ENCODE results near the gene ADAMTSL1.

DNA sequence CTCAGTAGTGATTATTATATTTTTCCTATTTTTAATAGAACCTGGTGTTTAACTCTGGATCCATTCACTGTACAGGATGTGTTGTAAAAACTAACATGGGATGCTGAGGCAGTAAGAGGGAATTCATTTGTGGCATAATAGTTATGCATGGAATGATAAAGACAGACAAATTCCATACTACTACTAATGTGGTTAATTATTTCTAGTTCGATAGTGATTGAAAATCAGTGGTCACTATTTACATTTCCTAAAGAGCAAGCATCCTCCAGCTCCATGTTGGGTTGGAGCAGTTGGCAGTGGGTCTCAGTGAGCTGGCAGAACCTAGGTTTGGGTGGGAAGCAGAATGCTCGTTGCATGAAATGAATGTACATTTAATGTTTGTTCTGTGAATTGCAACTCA is 436.5 kb downstream of the ADAMTSL1 start:
- TF ChIP-seq EZH2 (IDR thresholded peaks at IDR 0.05; ENCODE audit: low read depth, unreplicated experiment) (no peak), JUNB (IDR thresholded peaks at IDR 0.05; ENCODE audit: unreplicated experiment) (no peak), ZNF331 (CRISPR knock-in tag; IDR thresholded peaks at IDR 0.05; ENCODE audit: low read depth) (no peak), CREB1 (CRISPR knock-in tag; IDR thresholded peaks at IDR 0.05; ENCODE audit: low read depth) (no peak), NANOG (IDR thresholded peaks at IDR 0.05; ENCODE audit: borderline replicate concordance) (no peak), POLR2AphosphoS5 (IDR thresholded peaks at IDR 0.05; ENCODE audit: low read depth) (no peak), ZNF114 (CRISPR knock-in tag; IDR thresholded peaks at IDR 0.05) (no peak), STAT1 (IDR thresholded peaks at IDR 0.05; ENCODE audit: unreplicated experiment) (no peak), EZH2phosphoT487 (IDR thresholded peaks at IDR 0.05; ENCODE audit: unreplicated experiment) (no peak)
- TF ChIP-seq, protein P1, sequence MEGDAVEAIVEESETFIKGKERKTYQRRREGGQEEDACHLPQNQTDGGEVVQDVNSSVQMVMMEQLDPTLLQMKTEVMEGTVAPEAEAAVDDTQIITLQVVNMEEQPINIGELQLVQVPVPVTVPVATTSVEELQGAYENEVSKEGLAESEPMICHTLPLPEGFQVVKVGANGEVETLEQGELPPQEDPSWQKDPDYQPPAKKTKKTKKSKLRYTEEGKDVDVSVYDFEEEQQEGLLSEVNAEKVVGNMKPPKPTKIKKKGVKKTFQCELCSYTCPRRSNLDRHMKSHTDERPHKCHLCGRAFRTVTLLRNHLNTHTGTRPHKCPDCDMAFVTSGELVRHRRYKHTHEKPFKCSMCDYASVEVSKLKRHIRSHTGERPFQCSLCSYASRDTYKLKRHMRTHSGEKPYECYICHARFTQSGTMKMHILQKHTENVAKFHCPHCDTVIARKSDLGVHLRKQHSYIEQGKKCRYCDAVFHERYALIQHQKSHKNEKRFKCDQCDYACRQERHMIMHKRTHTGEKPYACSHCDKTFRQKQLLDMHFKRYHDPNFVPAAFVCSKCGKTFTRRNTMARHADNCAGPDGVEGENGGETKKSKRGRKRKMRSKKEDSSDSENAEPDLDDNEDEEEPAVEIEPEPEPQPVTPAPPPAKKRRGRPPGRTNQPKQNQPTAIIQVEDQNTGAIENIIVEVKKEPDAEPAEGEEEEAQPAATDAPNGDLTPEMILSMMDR (conservative IDR thresholded peaks at IDR 0.05; ENCODE audit: low read depth in 2 of 2) = no peak
- TF ChIP-seq, protein P2, sequence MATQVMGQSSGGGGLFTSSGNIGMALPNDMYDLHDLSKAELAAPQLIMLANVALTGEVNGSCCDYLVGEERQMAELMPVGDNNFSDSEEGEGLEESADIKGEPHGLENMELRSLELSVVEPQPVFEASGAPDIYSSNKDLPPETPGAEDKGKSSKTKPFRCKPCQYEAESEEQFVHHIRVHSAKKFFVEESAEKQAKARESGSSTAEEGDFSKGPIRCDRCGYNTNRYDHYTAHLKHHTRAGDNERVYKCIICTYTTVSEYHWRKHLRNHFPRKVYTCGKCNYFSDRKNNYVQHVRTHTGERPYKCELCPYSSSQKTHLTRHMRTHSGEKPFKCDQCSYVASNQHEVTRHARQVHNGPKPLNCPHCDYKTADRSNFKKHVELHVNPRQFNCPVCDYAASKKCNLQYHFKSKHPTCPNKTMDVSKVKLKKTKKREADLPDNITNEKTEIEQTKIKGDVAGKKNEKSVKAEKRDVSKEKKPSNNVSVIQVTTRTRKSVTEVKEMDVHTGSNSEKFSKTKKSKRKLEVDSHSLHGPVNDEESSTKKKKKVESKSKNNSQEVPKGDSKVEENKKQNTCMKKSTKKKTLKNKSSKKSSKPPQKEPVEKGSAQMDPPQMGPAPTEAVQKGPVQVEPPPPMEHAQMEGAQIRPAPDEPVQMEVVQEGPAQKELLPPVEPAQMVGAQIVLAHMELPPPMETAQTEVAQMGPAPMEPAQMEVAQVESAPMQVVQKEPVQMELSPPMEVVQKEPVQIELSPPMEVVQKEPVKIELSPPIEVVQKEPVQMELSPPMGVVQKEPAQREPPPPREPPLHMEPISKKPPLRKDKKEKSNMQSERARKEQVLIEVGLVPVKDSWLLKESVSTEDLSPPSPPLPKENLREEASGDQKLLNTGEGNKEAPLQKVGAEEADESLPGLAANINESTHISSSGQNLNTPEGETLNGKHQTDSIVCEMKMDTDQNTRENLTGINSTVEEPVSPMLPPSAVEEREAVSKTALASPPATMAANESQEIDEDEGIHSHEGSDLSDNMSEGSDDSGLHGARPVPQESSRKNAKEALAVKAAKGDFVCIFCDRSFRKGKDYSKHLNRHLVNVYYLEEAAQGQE (IDR thresholded peaks at IDR 0.05; ENCODE audit: unreplicated experiment) = no peak
